ENCODE measurements around the gene CWC25. TPM values are rescaled to one million over a fixed set of nuclear protein-coding genes. Genes with fewer than 3 reads are reported as not detected.
A peak's percentile ranks its signal among the peaks of the same experiment; 100 is the strongest.

CWC25 gene
- total RNA-seq, 4 donors from 2014 or later = 16.5 to 27.8 (median 19.6) TPM

DNA sequence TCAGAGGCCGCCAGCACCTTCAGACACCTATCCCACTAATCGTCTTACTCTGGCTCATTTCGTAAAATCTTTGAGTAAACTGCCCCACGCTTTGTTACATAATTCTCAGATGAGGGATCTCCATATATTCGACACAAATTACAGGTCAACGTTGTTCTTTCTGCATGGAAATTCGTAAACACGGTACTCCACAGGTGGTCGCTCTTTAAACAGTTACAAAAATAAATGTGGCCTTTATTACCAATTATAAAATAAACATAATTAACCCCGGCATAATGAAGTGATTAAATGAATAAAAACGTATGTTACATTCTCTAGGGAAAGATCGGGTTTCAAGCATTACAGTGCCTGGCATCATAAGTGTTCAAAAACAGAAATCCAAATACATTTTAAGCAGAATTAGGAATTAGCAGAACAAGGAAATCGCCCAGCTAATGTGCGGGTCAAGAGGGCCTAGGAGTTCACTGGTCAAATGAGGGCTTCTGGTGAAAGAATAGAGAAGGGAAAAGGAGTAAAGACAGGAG is 24.8 kb downstream of the CWC25 start:
- WGBS = 19% methylated on average over 14 of the region's 14 CpGs
- Histone ChIP-seq H3K36me3 (peaks cover 39 to 54% (median 45%) of the 10 kb centered on the region in 4 donors), H3K9me3 (no peaks in the 10 kb centered on the region), H3K27ac (replicated peaks in 1 of 4) (peak overlapping the region; percentile 97 to 100 (median 98)), H3K27me3 (no peaks in the 10 kb centered on the region), H3K4me1 (peaks cover 29 to 42% (median 41%) of the 10 kb centered on the region in 4 donors), H3K4me3 (peak overlapping the region; percentile 78 to 95 (median 92))
- intact Hi-C loops (cut with DNase I) = no loop called here
- TF ChIP-seq EP300 (IDR thresholded peaks at IDR 0.05) (no peak), POLR2A (IDR thresholded peaks at IDR 0.05; ENCODE audit: low read depth) (no peak)
- TF ChIP-seq, protein P1, sequence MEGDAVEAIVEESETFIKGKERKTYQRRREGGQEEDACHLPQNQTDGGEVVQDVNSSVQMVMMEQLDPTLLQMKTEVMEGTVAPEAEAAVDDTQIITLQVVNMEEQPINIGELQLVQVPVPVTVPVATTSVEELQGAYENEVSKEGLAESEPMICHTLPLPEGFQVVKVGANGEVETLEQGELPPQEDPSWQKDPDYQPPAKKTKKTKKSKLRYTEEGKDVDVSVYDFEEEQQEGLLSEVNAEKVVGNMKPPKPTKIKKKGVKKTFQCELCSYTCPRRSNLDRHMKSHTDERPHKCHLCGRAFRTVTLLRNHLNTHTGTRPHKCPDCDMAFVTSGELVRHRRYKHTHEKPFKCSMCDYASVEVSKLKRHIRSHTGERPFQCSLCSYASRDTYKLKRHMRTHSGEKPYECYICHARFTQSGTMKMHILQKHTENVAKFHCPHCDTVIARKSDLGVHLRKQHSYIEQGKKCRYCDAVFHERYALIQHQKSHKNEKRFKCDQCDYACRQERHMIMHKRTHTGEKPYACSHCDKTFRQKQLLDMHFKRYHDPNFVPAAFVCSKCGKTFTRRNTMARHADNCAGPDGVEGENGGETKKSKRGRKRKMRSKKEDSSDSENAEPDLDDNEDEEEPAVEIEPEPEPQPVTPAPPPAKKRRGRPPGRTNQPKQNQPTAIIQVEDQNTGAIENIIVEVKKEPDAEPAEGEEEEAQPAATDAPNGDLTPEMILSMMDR (IDR thresholded peaks at IDR 0.05) = no peak
- no peak for DNase-seq (ENCODE audit: extremely low spot score)

DNA sequence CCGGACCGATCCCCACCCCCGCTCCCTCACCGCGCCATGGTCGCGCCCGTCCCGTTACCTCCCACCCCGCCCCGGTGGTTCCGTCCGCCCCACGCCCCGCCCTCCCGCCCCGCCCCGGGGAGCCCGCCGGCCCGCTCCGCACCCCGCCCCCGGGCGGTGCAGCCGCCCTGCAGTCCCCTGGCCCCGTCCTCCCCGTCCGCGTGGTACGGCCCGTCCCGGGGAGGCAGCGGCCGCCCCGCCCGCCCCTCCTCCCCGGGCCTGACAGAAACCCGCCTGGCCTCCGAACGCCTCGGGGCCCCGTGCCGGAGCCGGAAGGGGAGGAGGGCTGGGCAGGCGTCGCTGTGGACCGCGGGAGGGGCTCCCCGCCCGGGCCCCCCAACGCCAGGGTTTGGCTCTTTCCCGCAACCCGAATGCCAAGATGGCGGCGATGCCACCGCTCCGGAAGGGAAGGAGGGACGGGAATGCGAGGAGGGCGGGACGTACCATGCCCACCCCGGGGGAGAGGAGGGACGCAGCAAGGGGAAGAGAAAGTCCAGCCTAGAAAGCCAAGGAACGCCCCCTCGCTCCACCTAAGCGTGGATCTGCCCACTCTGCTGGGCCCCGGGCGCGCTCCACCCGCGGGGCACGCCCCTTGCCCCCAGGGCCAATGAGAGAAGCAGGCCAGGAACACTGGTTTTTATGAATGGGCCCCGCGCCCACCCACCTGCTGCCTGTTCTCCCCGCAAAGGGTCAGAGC is 25.5 kb downstream of the CWC25 start, which contains the start of gene PIP4K2B:
Gene PIP4K2B (minus strand): TSS at position 56 of the 736 bp plus-strand sequence. CDS start 132 bp downstream, outside the sequence.
- intact Hi-C loops (cut with DNase I) = loop anchor here (5.0 to 10.0 kb wide), 2 partner anchors 42 to 65 kb away; partner anchors contain the start of gene CISD3

DNA sequence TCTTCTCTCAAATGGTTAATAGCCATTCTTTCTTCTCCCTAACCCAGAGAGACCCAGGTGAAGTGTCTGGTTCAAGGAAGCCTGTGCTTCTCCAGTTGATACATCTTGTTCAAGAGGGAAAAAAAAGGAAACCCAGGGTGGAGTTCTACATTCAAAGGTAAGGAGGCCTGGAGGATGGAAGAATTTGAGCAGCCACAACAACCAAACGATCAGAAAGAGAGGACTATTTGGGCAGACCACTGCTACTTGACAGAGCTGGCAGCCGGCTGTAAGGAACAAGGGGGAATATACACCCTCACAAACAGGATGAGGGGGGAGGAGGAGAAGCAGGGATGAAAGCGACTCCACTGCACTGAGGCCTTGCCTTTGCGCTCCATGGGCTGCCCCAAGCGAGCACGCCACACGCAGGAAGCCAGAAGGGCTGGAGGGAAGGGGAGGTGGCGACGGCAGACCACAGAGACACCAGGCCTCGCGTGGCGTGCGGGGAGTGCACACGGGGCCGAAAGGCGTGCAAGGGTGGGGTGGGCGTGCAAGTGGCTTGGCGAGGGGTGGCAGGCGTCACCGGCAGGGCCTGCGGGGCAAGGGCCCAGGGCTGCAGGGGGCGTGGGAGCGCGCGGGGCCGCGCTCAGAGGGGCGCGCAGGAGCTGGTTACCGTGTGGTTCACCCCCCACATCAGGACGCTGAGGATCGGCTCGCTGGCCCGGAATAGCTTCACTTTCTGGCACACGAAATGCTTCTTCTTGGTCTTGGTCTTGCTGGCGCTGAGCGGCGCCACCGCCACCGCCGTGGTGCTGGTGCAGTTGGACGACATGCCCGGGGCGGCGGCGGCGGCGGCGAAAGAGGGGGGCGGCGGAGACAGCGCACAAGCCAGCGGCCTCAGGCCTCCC is 26.3 kb downstream of the CWC25 start:
- DNase-seq (ENCODE audit: extremely low spot score) = no peak
- TF ChIP-seq POLR2AphosphoS5 (IDR thresholded peaks at IDR 0.05) = no peak
- no peak for TF ChIP-seq POLR2A (IDR thresholded peaks at IDR 0.05; ENCODE audit: low read depth)
- TF ChIP-seq EP300 (IDR thresholded peaks at IDR 0.05) = no peak
- TF ChIP-seq, protein P1 (IDR thresholded peaks at IDR 0.05) = no peak
- H3K36me3 ChIP-seq = peaks cover 25 to 42% (median 32%) of the 10 kb centered on the region in 4 donors
- WGBS = under 1% methylated on average over 41 of the region's 53 CpGs
- intact Hi-C loops (cut with DNase I) = loop anchor here (5.0 to 10.0 kb wide), 2 partner anchors 42 to 64 kb away; partner anchors contain the start of gene CISD3
- no peaks in the 10 kb centered on the region for H3K9me3 ChIP-seq
- H3K27ac ChIP-seq (replicated peaks in 1 of 4) = peak overlapping the region; percentile 97 to 100 (median 98)
- H3K4me3 ChIP-seq = peak overlapping the region; percentile 78 to 95 (median 92)
- H3K4me1 ChIP-seq = peaks cover 29 to 45% (median 42%) of the 10 kb centered on the region in 4 donors
- no peaks in the 10 kb centered on the region for H3K27me3 ChIP-seq

More for the DNA sequence above, 25.5 kb downstream of the CWC25 start, which contains the start of gene PIP4K2B:
- Histone ChIP-seq H3K27ac (replicated peaks in 1 of 4) (peak within 1 kb of the TSS; percentile 97 to 100 (median 98)), H3K36me3 (peaks cover 33 to 50% (median 40%) of the 10 kb centered on the region in 4 donors), H3K4me1 (peaks cover 29 to 42% (median 42%) of the 10 kb centered on the region in 4 donors), H3K27me3 (no peaks in the 10 kb centered on the region), H3K9me3 (no peaks in the 10 kb centered on the region), H3K4me3 (peak within 1 kb of the TSS; percentile 78 to 95 (median 92))
- DNase-seq (ENCODE audit: extremely low spot score) = peak; percentile 99
- peak; percentile 83 to 91 for TF ChIP-seq POLR2AphosphoS5 (IDR thresholded peaks at IDR 0.05)
- TF ChIP-seq EP300 (IDR thresholded peaks at IDR 0.05) = no peak
- TF ChIP-seq, protein P1 (IDR thresholded peaks at IDR 0.05) = peak in 1 of 3 experiments; percentile 13
- no peak for TF ChIP-seq POLR2A (IDR thresholded peaks at IDR 0.05; ENCODE audit: low read depth)
- 0% methylated on average over 13 of the region's 76 CpGs for WGBS

DNA sequence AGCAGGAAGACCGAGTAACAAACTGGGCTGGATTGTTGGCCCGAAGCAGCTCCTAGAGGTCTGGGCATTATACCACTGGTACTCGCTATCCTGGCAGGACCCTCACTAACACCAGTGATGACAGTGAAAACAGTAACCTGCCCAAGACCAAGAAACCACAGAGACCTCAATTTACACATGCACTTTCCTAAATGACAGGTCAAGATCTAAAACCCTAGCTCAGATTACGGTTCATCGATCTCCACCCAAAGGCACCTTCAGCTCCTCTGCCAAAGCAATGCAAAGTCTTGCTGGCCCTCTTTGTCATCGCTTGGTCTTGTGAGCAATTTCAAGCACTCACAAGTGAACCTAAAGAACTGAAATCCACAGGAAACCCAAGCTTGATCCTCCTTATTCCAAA is 27.3 kb downstream of the CWC25 start:
- intact Hi-C loops (cut with DNase I) = loop anchor here (5.0 to 10.0 kb wide), 2 partner anchors 41 to 63 kb away; partner anchors contain the start of gene CISD3
- Histone ChIP-seq H3K36me3 (peaks cover 14 to 37% (median 24%) of the 10 kb centered on the region in 4 donors), H3K27ac (replicated peaks in 1 of 4) (peak overlapping the region; percentile 97 to 100 (median 98)), H3K9me3 (no peaks in the 10 kb centered on the region), H3K27me3 (no peaks in the 10 kb centered on the region), H3K4me1 (peaks cover 29 to 49% (median 42%) of the 10 kb centered on the region in 4 donors), H3K4me3 (peak overlapping the region; percentile 78 to 95 (median 92))
- 80% methylated on average over 6 of the region's 6 CpGs for WGBS
- DNase-seq (ENCODE audit: extremely low spot score) = no peak
- no peak for TF ChIP-seq POLR2AphosphoS5 (IDR thresholded peaks at IDR 0.05)
- no peak for TF ChIP-seq POLR2A (IDR thresholded peaks at IDR 0.05; ENCODE audit: low read depth)
- TF ChIP-seq, protein P1 (IDR thresholded peaks at IDR 0.05) = no peak
- no peak for TF ChIP-seq EP300 (IDR thresholded peaks at IDR 0.05)

Measured in esophagus muscularis mucosa (tissue), 4 donors.